Measurements from ENCODE around the gene PGGHG.
"Not testable (repeated sequence)": the region's sequence is repeated elsewhere in the genome, so short reads cannot be mapped to it uniquely, and the experiment has no call there.

PGGHG gene

GRCh38 chr11:279040-279965, 9.6 kb upstream of the PGGHG start:
- Mint-ChIP-seq H3K36me3 (no peaks in the 10 kb centered on the region), H3K4me3 (peak overlapping the region; percentile 40), H3K27ac (peak overlapping the region; percentile 47), H3K9me3 (no peaks in the 10 kb centered on the region), H3K4me1 (peaks cover 49% of the 10 kb centered on the region), H3K27me3 (peaks cover 25% of the 10 kb centered on the region)
- peak; percentile 52 for ATAC-seq

GRCh38 chr11:279966-280705, 8.8 kb upstream of the PGGHG start:
- Mint-ChIP-seq H3K36me3 (no peaks in the 10 kb centered on the region), H3K9me3 (no peaks in the 10 kb centered on the region), H3K4me1 (peaks cover 44% of the 10 kb centered on the region), H3K4me3 (peak overlapping the region; percentile 74), H3K27ac (no peak overlapping the region), H3K27me3 (peaks cover 27% of the 10 kb centered on the region)
- peak; percentile 65 for ATAC-seq

DNA sequence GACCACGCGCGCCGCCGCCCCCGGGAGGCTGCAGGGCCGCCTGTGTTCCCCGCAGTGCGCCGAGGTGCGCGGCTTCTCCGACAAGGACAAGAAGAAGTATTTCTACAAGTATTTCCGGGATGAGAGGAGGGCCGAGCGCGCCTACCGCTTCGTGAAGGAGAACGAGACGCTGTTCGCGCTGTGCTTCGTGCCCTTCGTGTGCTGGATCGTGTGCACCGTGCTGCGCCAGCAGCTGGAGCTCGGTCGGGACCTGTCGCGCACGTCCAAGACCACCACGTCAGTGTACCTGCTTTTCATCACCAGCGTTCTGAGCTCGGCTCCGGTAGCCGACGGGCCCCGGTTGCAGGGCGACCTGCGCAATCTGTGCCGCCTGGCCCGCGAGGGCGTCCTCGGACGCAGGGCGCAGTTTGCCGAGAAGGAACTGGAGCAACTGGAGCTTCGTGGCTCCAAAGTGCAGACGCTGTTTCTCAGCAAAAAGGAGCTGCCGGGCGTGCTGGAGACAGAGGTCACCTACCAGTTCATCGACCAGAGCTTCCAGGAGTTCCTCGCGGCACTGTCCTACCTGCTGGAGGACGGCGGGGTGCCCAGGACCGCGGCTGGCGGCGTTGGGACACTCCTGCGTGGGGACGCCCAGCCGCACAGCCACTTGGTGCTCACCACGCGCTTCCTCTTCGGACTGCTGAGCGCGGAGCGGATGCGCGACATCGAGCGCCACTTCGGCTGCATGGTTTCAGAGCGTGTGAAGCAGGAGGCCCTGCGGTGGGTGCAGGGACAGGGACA, 8.0 kb upstream of the PGGHG start:
- Mint-ChIP-seq H3K4me1 (peaks cover 43% of the 10 kb centered on the region), H3K36me3 (no peaks in the 10 kb centered on the region), H3K27me3 (peaks cover 34% of the 10 kb centered on the region), H3K27ac (peak overlapping the region; percentile 66), H3K4me3 (peak overlapping the region; percentile 63), H3K9me3 (no peaks in the 10 kb centered on the region)
- peak; percentile 55 for ATAC-seq

DNA sequence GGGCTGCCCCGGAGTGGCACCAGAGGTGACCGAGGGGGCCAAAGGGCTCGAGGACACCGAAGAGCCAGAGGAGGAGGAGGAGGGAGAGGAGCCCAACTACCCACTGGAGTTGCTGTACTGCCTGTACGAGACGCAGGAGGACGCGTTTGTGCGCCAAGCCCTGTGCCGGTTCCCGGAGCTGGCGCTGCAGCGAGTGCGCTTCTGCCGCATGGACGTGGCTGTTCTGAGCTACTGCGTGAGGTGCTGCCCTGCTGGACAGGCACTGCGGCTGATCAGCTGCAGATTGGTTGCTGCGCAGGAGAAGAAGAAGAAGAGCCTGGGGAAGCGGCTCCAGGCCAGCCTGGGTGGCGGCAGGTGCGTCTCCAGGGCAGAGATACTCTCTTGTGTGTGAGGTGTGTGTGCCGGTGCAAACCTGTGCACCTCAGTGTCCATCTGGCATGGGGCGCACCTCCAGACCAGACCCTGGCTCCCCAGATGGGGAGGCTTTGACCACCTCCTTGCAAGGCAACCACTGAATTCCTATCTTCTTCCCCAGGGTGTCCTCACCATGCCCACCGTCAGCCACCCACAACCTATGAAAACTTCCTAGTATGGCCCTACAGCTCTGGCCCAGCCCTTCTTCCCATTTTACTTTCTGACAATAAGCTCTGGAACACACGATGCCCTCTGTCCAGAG, 7.3 kb upstream of the PGGHG start:
- H3K27ac Mint-ChIP-seq = peak overlapping the region; percentile 66
- H3K27me3 Mint-ChIP-seq = peaks cover 38% of the 10 kb centered on the region
- ATAC-seq = no peak
- no peaks in the 10 kb centered on the region for H3K9me3 Mint-ChIP-seq
- no peaks in the 10 kb centered on the region for H3K36me3 Mint-ChIP-seq
- peaks cover 46% of the 10 kb centered on the region for H3K4me1 Mint-ChIP-seq
- H3K4me3 Mint-ChIP-seq = peak overlapping the region; percentile 63

DNA sequence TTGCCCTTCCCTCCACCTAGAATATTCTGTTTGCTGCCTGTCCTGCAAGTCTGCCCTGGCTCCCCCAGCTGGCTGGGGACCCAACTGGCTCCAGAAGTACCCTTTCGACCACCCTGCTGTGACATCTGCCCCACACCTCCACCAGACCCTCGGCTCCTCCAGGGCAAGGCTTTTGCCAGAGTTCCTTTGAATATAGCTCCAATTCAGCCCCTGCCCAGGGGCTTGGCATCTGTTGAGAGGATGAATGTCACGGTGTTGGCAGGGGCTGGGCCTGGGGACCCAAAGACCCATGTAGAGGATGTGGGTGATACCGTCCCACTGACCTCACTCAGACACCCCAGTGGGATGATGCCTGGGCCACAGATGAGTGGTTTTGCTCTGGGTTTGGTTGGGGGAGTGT, 6.8 kb upstream of the PGGHG start:
- Mint-ChIP-seq H3K4me1 (peaks cover 51% of the 10 kb centered on the region), H3K27me3 (peaks cover 44% of the 10 kb centered on the region), H3K36me3 (no peaks in the 10 kb centered on the region), H3K27ac (no peak overlapping the region), H3K9me3 (no peaks in the 10 kb centered on the region), H3K4me3 (peak overlapping the region; percentile 46)
- no peak for ATAC-seq

DNA sequence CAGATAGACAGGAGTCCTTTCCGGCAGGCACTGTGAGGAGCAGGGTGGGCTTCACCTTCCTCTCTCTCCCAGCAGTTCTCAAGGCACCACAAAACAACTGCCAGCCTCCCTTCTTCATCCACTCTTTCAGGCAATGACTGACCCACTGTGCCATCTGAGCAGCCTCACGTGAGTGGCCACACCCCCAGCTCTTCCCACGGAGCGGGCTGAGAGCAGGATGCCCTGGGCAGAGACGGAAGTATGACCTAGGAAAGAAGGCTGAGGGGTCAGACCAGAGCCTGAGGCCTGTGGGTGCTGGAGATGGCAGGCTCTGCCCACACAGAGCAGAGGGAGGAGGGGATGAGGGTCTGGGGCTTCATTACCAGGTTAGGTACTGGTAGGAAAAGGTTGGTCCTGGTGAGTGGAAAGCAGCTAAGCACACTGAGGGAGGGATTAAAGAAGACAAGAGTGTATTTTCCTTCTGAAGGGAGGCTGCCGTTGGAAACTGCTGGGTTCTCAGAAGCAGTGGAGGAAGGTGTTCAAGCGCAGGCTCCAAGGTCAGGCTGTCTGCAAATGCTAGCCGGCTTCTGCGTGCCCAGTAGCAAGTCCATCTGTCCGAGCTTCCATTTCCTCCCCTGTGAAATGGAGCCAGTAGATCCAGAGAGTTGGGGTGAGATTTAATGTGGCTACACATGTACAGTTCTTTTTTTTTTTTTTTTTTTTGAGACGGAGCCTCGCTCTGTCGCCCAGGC, 6.1 kb upstream of the PGGHG start:
- Mint-ChIP-seq H3K27ac (no peak overlapping the region), H3K36me3 (no peaks in the 10 kb centered on the region), H3K4me1 (peaks cover 54% of the 10 kb centered on the region), H3K9me3 (no peaks in the 10 kb centered on the region), H3K4me3 (no peak overlapping the region), H3K27me3 (peaks cover 47% of the 10 kb centered on the region)
- ATAC-seq = no peak

GRCh38 chr11:283405-284104, 5.4 kb upstream of the PGGHG start:
- no peaks in the 10 kb centered on the region for H3K9me3 Mint-ChIP-seq
- peaks cover 52% of the 10 kb centered on the region for H3K4me1 Mint-ChIP-seq
- no peaks in the 10 kb centered on the region for H3K36me3 Mint-ChIP-seq
- H3K27me3 Mint-ChIP-seq = peaks cover 47% of the 10 kb centered on the region
- ATAC-seq = no peak
- H3K4me3 Mint-ChIP-seq = no peak overlapping the region
- no peak overlapping the region for H3K27ac Mint-ChIP-seq

DNA sequence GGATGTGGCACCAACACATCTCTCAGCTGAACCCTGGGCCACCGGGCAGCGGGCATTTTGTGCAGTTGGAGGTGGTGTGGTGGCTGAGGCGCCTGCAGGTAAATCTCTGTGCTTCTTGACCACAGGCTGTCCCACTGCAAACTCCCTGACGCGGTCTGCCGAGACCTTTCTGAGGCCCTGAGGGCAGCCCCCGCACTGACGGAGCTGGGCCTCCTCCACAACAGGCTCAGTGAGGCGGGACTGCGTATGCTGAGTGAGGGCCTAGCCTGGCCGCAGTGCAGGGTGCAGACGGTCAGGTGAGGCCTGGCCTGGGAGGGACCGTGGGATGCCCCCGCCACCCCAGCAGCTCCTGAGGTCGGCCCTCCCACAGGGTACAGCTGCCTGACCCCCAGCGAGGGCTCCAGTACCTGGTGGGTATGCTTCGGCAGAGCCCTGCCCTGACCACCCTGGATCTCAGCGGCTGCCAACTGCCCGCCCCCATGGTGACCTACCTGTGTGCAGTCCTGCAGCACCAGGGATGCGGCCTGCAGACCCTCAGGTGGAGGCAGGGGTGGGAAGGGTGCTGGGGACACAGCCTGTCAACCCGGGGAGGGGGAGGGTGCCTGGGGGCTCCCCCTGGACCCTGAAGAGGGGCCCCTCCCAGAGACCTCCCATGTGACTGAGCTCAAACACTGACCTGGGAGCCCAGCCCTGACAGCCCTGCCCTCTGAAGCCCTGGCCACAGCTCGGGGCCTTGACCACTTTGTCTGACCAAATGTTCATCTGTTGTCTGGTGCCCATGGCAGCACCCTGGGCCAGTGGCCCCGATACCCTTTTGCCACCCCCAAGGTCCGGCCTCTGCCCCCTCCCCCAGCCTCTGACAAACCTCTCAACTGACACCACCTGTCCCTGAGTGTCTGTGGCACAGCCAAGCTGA, 4.6 kb upstream of the PGGHG start:
- Mint-ChIP-seq H3K4me3 (no peak overlapping the region), H3K9me3 (no peaks in the 10 kb centered on the region), H3K36me3 (no peaks in the 10 kb centered on the region), H3K4me1 (peaks cover 48% of the 10 kb centered on the region), H3K27ac (no peak overlapping the region), H3K27me3 (peaks cover 47% of the 10 kb centered on the region)
- ATAC-seq = no peak

GRCh38 chr11:285021-285893, 3.7 kb upstream of the PGGHG start:
- Mint-ChIP-seq H3K4me1 (peaks cover 56% of the 10 kb centered on the region), H3K27ac (peak overlapping the region; percentile 9), H3K36me3 (no peaks in the 10 kb centered on the region), H3K4me3 (no peak overlapping the region), H3K27me3 (peaks cover 47% of the 10 kb centered on the region), H3K9me3 (no peaks in the 10 kb centered on the region)
- ATAC-seq = no peak

DNA sequence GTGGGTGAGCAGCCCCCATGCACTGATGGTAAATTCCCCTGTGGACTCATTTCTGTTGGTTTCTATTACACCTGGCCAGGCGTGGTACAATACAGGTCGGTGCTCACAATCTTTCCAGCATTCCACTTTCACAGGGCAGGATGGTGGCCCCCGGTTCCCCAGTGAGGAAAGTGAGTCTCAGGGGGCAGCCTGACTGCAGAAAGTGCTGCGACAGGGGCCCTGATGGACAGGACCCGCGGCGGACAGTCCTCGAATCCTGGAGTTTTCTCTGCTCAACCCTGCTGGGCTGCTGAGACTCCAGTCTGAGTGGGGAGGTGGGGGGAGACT, 3.1 kb upstream of the PGGHG start:
- ATAC-seq = no peak
- Mint-ChIP-seq H3K4me1 (peaks cover 60% of the 10 kb centered on the region), H3K27ac (peak overlapping the region; percentile 9), H3K36me3 (peaks cover 2% of the 10 kb centered on the region), H3K27me3 (peaks cover 45% of the 10 kb centered on the region), H3K9me3 (no peaks in the 10 kb centered on the region), H3K4me3 (no peak overlapping the region)

DNA sequence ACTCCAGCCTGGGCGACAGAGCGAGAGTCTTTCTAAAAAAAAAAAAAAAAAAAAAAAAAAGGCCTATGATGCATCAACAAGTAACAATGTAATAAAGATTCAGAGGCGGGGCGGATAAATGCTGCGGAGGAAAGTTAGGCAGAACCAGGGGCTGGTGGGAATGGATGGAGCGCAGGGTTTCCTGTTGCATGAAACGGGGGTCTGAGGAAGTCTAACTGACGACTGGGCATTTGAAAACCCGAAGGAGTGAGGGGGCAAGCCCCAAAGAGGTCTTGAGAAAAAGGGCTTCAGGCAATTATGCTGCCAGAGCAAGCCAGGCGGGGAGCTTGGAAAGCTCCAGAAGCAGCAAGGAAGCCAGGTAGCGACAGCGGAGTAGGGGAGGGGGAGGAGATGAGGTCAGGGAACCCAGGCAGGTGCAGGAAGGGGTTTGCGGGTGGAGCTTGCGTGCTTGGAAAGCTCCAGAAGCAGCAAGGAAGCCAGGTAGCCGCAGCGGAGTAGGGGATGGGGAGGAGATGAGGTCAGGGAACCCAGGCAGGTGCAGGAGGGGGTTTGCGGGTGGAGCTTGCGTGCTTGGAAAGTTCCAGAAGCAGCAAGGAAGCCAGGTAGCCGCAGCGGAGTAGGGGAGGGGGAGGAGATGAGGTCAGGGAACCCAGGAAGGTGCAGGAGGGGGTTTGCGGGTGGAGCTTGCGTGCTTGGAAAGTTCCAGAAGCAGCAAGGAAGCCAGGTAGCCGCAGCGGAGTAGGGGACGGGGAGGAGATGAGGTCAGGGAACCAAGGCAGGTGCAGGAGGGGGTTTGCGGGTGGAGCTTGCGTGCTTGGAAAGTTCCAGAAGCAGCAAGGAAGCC, 1.7 kb upstream of the PGGHG start:
- not testable (repeated sequence) for H3K9me3 Mint-ChIP-seq, H3K36me3 Mint-ChIP-seq, ATAC-seq
- H3K4me1 Mint-ChIP-seq = peaks cover 49% of the 10 kb centered on the region
- peak overlapping the region; percentile 92 for H3K4me3 Mint-ChIP-seq
- H3K27me3 Mint-ChIP-seq = peaks cover 31% of the 10 kb centered on the region
- H3K27ac Mint-ChIP-seq = peak overlapping the region; percentile 97
